ENCODE measurements around the gene AR. TPM values are rescaled to one million over a fixed set of nuclear protein-coding genes. Genes with fewer than 3 reads are reported as not detected.

AR gene
- total RNA-seq, 1 donor from 2014 or later: 20.2 TPM

GRCh38 chrX:67563469-67564448, 19.9 kb downstream of the AR start:
- Mint-ChIP-seq H3K9me3 (ENCODE audit: unreplicated experiment) (no peaks in the 10 kb centered on the region), H3K27ac (ENCODE audit: unreplicated experiment) (no peak overlapping the region), H3K4me1 (ENCODE audit: unreplicated experiment) (no peaks in the 10 kb centered on the region), H3K4me3 (ENCODE audit: unreplicated experiment) (no peak overlapping the region), H3K36me3 (ENCODE audit: low read depth, unreplicated experiment) (peaks cover 14% of the 10 kb centered on the region), H3K27me3 (ENCODE audit: unreplicated experiment) (no peaks in the 10 kb centered on the region)
- TF ChIP-seq, protein P1, sequence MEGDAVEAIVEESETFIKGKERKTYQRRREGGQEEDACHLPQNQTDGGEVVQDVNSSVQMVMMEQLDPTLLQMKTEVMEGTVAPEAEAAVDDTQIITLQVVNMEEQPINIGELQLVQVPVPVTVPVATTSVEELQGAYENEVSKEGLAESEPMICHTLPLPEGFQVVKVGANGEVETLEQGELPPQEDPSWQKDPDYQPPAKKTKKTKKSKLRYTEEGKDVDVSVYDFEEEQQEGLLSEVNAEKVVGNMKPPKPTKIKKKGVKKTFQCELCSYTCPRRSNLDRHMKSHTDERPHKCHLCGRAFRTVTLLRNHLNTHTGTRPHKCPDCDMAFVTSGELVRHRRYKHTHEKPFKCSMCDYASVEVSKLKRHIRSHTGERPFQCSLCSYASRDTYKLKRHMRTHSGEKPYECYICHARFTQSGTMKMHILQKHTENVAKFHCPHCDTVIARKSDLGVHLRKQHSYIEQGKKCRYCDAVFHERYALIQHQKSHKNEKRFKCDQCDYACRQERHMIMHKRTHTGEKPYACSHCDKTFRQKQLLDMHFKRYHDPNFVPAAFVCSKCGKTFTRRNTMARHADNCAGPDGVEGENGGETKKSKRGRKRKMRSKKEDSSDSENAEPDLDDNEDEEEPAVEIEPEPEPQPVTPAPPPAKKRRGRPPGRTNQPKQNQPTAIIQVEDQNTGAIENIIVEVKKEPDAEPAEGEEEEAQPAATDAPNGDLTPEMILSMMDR (IDR thresholded peaks at IDR 0.05; ENCODE audit: unreplicated experiment): no peak
- DNase-seq (ENCODE audit: low spot score): no peak

- no peaks in the 10 kb centered on the region for H3K27me3 Mint-ChIP-seq (ENCODE audit: unreplicated experiment)
- H3K9me3 Mint-ChIP-seq (ENCODE audit: unreplicated experiment): no peaks in the 10 kb centered on the region
- DNase-seq (ENCODE audit: low spot score): no peak
- TF ChIP-seq, protein P1 (IDR thresholded peaks at IDR 0.05; ENCODE audit: unreplicated experiment): no peak
- no peak overlapping the region for H3K27ac Mint-ChIP-seq (ENCODE audit: unreplicated experiment)
- no peaks in the 10 kb centered on the region for H3K4me1 Mint-ChIP-seq (ENCODE audit: unreplicated experiment)
- peaks cover 16% of the 10 kb centered on the region for H3K36me3 Mint-ChIP-seq (ENCODE audit: low read depth, unreplicated experiment)
- no peak overlapping the region for H3K4me3 Mint-ChIP-seq (ENCODE audit: unreplicated experiment)
Measured at GRCh38 chrX:67564475-67564874, 20.7 kb downstream of the AR start.

- no peak for DNase-seq (ENCODE audit: low spot score)
- H3K4me1 Mint-ChIP-seq (ENCODE audit: unreplicated experiment): no peaks in the 10 kb centered on the region
- H3K4me3 Mint-ChIP-seq (ENCODE audit: unreplicated experiment): no peak overlapping the region
- TF ChIP-seq, protein P1 (IDR thresholded peaks at IDR 0.05; ENCODE audit: unreplicated experiment): no peak
- no peaks in the 10 kb centered on the region for H3K9me3 Mint-ChIP-seq (ENCODE audit: unreplicated experiment)
- peaks cover 11% of the 10 kb centered on the region for H3K36me3 Mint-ChIP-seq (ENCODE audit: low read depth, unreplicated experiment)
- H3K27ac Mint-ChIP-seq (ENCODE audit: unreplicated experiment): no peak overlapping the region
- no peaks in the 10 kb centered on the region for H3K27me3 Mint-ChIP-seq (ENCODE audit: unreplicated experiment)
Measured at GRCh38 chrX:67568769-67569168, 24.9 kb downstream of the AR start.

DNA sequence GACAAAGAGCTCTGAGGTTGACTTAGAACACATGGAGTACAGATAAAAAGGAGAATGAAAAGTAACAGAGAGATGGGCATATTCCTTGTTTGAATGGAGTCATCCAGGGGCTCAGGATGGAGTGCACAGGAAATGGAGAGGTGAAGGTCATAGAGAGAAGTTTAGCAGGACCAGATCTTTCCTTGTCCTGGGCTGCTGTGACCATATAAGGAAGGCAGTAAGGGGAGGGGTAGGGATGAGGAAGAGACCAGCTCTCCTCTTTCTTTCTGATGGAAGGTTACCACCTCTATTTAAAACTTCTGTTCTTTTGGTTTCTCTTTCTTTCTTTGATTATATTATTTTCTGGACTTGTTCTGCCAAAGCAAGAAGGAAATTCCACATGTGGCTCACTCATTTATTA, 27.0 kb downstream of the AR start:
- no peaks in the 10 kb centered on the region for H3K27me3 Mint-ChIP-seq (ENCODE audit: unreplicated experiment)
- H3K27ac Mint-ChIP-seq (ENCODE audit: unreplicated experiment): no peak overlapping the region
- H3K4me1 Mint-ChIP-seq (ENCODE audit: unreplicated experiment): no peaks in the 10 kb centered on the region
- TF ChIP-seq, protein P1 (IDR thresholded peaks at IDR 0.05; ENCODE audit: unreplicated experiment): no peak
- peaks cover 4% of the 10 kb centered on the region for H3K36me3 Mint-ChIP-seq (ENCODE audit: low read depth, unreplicated experiment)
- no peak for DNase-seq (ENCODE audit: low spot score)
- no peaks in the 10 kb centered on the region for H3K9me3 Mint-ChIP-seq (ENCODE audit: unreplicated experiment)
- H3K4me3 Mint-ChIP-seq (ENCODE audit: unreplicated experiment): no peak overlapping the region

- H3K9me3 Mint-ChIP-seq (ENCODE audit: unreplicated experiment): no peaks in the 10 kb centered on the region
- no peak for DNase-seq (ENCODE audit: low spot score)
- no peaks in the 10 kb centered on the region for H3K36me3 Mint-ChIP-seq (ENCODE audit: low read depth, unreplicated experiment)
- H3K4me1 Mint-ChIP-seq (ENCODE audit: unreplicated experiment): no peaks in the 10 kb centered on the region
- TF ChIP-seq, protein P1 (IDR thresholded peaks at IDR 0.05; ENCODE audit: unreplicated experiment): no peak
- no peaks in the 10 kb centered on the region for H3K27me3 Mint-ChIP-seq (ENCODE audit: unreplicated experiment)
- H3K4me3 Mint-ChIP-seq (ENCODE audit: unreplicated experiment): no peak overlapping the region
- H3K27ac Mint-ChIP-seq (ENCODE audit: unreplicated experiment): no peak overlapping the region
Measured at GRCh38 chrX:67574696-67575095, 30.9 kb downstream of the AR start.

All from endothelial cell (in vitro differentiated cells).